Kidney (tissue), 14 donors: ENCODE measurements around the gene ICA1. TPM values are rescaled to one million over a fixed set of nuclear protein-coding genes. Genes with fewer than 3 reads are reported as not detected.

Source experiments
- DNase-seq, 5 donors: peaks; one replicate each; pipeline ENCODE4 v3.0.0-alpha.2; 2013 to 2020
- FAIRE-seq: peaks from 2 replicates; lab custom pipeline; 2012; peaks lifted over from hg19 to GRCh38; lab: Jason Lieb, UNC
- H3K27ac ChIP-seq, 2 donors: one replicate each; pipeline ENCODE4 v1.7.0; 2013; ENCODE audit warnings: low read depth in 2 of 2, low read length in 2 of 2, inconsistent platforms in 1 of 2
- H3K27me3 ChIP-seq: one replicate; pipeline ENCODE4 v1.7.1; 2013; ENCODE audit warnings: low read length, inconsistent platforms; ENCODE audit not compliant: control insufficient read depth, insufficient read depth
- H3K36me3 ChIP-seq, 3 donors: one replicate each; pipeline versions ENCODE4 v1.7.0 to v1.7.1; 2013; ENCODE audit warnings: low read length in 3 of 3, control low read depth in 1 of 3, inconsistent platforms in 1 of 3; ENCODE audit not compliant: insufficient read depth in 3 of 3, control insufficient read depth in 2 of 3
- H3K4me1 ChIP-seq, 3 donors: one replicate each; pipeline versions ENCODE4 v1.7.0 to v1.7.1; 2013; ENCODE audit warnings: low read length in 3 of 3, inconsistent platforms in 1 of 3, low read depth in 1 of 3; ENCODE audit not compliant: control insufficient read depth in 2 of 3, insufficient read depth in 2 of 3
- H3K4me3 ChIP-seq, 3 donors: one replicate each; pipeline versions ENCODE4 v1.7.0 to v1.8.1; 2013; ENCODE audit warnings: low read length in 3 of 3, control low read depth in 1 of 3, inconsistent platforms in 1 of 3
- H3K9ac ChIP-seq, 3 donors: one replicate each; pipeline versions ENCODE4 v1.7.0 to v1.7.1; 2013; ENCODE audit warnings: low read length in 3 of 3, control low read depth in 1 of 3, inconsistent platforms in 1 of 3
- H3K9me3 ChIP-seq, 3 donors: one replicate each; pipeline versions ENCODE4 v1.7.0 to v1.7.1; 2013; ENCODE audit warnings: low read length in 3 of 3, control low read depth in 1 of 3, inconsistent platforms in 1 of 3; ENCODE audit not compliant: control insufficient read depth in 2 of 3, insufficient read depth in 1 of 3
- intact Hi-C: fragments of 100-400 bp; cut with DNase I; formaldehyde crosslinking; loops from one replicate; pipeline ENCODE4 v1.11.1; 2022
- polyA plus RNA-seq: library from polyadenylated mRNA; stranded (reverse); fragments of 350-450 nt; fragmentation: Illumina TruSeq; extraction: RNeasy Lipid Tissue Mini Kit (QIAGEN cat#74804); gene quantifications from one replicate; pipeline ENCODE4 v1.2.3, GENCODE V29; 2014; ENCODE audit warnings: low read depth, low replicate concordance; ENCODE audit not compliant: insufficient read depth
- total RNA-seq: library from RNA; stranded (reverse); fragmentation: NEBNext Ultra II Directional; extraction: Animal tissue kit (Norgen Biotek cat#: 25700); gene quantifications from one replicate; pipeline ENCODE4 v1.2.1, GENCODE V29; 2021
- TF ChIP-seq, protein P1 (sequence below): IDR thresholded peaks from 3 replicates; pipeline ENCODE4 v1.5.1; 2012; ENCODE audit warnings: mild to moderate bottlenecking, moderate library complexity, borderline replicate concordance; ENCODE audit not compliant: insufficient read depth; ENCODE audit errors: extremely low read depth
- donor health status: control.
- donor health status: control.
- donor health status: control.
- donor health status: control.
- donor health status: control.
- donor health status: DM: yes; HTN: yes; CAD: no.
- donor health status: Normal renal cell carcinoma (clear cell type).

ICA1 gene
- total and polyA plus RNA-seq, 2 donors from 2014 or later, result 24.2 to 41.8 TPM

DNA sequence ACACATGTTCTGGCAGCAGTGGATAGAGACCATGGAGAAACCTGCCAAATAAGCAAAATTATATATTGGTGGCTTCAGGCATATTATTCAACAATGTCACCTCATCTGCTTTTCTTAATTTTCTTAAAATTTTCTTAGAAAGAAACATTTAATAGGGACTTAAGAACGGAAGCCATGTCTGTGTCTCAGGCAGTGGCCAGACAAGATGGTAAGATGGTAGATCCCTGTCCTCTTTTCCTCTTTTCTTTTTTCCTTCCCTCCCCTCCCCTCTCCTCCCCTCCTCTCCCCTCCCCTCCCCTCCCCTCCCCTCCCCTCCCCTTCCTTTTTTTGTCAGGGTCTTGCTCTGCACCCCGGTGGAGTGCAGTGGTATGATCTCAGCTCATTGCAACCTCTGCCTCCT, 24.2 kb upstream of the ICA1 start:
- no peak overlapping the region for H3K9ac ChIP-seq
- H3K36me3 ChIP-seq, result no peaks in the 10 kb centered on the region
- no peak overlapping the region for H3K4me3 ChIP-seq
- H3K27me3 ChIP-seq, result no peaks in the 10 kb centered on the region
- FAIRE-seq (no peak), DNase-seq (no peak)
- no peaks in the 10 kb centered on the region for H3K4me1 ChIP-seq
- no peak overlapping the region for H3K27ac ChIP-seq
- intact Hi-C loops, result no loop called here
- TF ChIP-seq, protein P1, sequence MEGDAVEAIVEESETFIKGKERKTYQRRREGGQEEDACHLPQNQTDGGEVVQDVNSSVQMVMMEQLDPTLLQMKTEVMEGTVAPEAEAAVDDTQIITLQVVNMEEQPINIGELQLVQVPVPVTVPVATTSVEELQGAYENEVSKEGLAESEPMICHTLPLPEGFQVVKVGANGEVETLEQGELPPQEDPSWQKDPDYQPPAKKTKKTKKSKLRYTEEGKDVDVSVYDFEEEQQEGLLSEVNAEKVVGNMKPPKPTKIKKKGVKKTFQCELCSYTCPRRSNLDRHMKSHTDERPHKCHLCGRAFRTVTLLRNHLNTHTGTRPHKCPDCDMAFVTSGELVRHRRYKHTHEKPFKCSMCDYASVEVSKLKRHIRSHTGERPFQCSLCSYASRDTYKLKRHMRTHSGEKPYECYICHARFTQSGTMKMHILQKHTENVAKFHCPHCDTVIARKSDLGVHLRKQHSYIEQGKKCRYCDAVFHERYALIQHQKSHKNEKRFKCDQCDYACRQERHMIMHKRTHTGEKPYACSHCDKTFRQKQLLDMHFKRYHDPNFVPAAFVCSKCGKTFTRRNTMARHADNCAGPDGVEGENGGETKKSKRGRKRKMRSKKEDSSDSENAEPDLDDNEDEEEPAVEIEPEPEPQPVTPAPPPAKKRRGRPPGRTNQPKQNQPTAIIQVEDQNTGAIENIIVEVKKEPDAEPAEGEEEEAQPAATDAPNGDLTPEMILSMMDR, result no peak
- H3K9me3 ChIP-seq, result no peaks in the 10 kb centered on the region

DNA sequence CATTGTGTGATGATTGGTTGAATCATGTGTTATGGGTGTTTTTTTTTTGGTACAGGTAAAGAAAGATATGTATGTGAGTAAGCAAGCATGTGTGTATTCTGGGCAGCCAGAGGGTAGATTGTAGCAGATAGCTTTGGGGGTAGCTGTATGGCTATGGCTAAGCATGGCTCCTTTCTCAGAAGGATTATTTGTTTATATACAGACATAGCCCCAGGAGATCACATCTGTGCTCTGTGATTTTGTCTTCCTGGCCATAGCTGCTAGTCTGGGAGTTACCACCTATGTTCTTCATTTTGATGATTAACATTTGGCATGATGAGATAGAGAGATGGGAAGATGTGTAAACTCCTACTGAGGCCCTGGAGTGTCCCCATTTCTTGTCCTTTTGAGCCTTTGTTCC, 23.2 kb upstream of the ICA1 start:
- TF ChIP-seq, protein P1, result no peak
- Histone ChIP-seq H3K9me3 (no peaks in the 10 kb centered on the region), H3K9ac (no peak overlapping the region), H3K4me3 (no peak overlapping the region), H3K4me1 (no peaks in the 10 kb centered on the region), H3K27ac (no peak overlapping the region), H3K36me3 (no peaks in the 10 kb centered on the region), H3K27me3 (no peaks in the 10 kb centered on the region)
- no peak for FAIRE-seq
- no peak for DNase-seq
- intact Hi-C loops, result no loop called here

DNA sequence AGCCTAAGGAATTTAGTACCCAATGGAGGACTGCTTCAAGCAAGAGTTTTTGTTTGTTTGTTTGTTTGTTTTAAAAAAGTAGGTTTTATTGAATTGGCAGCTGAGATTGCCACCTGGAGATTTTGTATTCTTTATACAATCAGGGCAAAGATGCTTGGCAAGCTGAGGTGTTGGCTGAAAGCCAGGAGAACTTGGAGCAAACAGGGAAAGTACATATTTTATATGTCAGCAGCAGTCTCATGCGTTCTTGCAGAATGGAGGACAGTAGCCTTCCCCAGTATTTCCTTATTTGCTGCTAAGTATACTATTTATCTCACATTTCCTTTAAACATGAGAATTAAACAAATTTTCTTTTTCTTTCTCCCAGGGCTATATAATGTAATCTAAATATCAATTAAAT, 22.6 kb upstream of the ICA1 start:
- DNase-seq, result peak in 1 of 5 donors; percentile 44
- no peak for FAIRE-seq

DNA sequence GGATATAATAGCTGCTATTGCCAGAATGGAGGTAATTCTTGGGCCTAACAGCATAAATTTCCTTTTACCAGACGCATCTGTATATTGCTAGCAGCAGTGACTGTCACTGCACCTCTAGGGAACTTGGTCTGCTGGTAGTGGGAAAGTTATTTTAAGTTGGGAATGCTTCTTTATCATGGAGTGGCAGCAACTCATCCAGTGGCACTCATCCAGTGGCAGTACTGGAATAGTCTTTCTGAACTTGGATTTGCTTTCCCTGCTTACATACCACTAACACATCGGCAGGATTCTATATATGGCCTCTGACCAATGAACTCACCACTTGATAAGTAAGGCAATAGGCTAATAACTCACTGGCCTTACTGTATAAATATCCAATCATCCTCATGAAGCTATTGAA, 22.0 kb upstream of the ICA1 start:
- no peak overlapping the region for H3K4me3 ChIP-seq
- no peaks in the 10 kb centered on the region for H3K36me3 ChIP-seq
- no peak overlapping the region for H3K9ac ChIP-seq
- H3K4me1 ChIP-seq, result no peaks in the 10 kb centered on the region
- no peak for FAIRE-seq
- no peaks in the 10 kb centered on the region for H3K9me3 ChIP-seq
- TF ChIP-seq, protein P1, result no peak
- H3K27ac ChIP-seq, result no peak overlapping the region
- intact Hi-C loops, result no loop called here
- no peak for DNase-seq
- no peaks in the 10 kb centered on the region for H3K27me3 ChIP-seq

More for the DNA sequence above, 22.6 kb upstream of the ICA1 start:
- intact Hi-C loops, result no loop called here
- Histone ChIP-seq H3K9me3 (no peaks in the 10 kb centered on the region), H3K4me3 (no peak overlapping the region), H3K27me3 (no peaks in the 10 kb centered on the region), H3K36me3 (no peaks in the 10 kb centered on the region), H3K9ac (no peak overlapping the region), H3K27ac (no peak overlapping the region), H3K4me1 (no peaks in the 10 kb centered on the region)
- TF ChIP-seq, protein P1, result no peak
